Measurements from ENCODE around the gene TRPV5.

DNA sequence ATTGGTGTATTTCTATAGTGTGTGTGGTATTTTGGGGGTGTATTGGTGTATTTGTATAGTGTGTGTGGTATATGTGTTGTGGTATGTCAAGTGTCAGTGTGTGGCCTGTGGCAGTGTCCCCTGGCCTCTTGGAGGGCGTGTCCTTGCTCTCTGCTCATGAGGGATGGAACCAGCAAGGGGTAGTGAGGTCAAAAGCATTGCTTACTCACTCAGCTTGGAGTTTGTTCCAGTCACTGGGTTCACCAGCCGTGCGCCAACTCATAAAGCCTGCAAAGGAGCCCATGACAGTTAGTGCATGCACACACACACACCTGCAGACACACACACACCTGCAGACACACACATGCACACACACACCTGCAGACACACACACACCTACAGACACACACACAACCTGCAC is 43.7 kb downstream of the TRPV5 start:
- TF ChIP-seq REST (IDR thresholded peaks at IDR 0.05) (no peak), RAD21 (conservative IDR thresholded peaks at IDR 0.05 in 1 of 2, IDR thresholded peaks at IDR 0.05 in 1 of 2) (no peak), E2F6 (IDR thresholded peaks at IDR 0.05; ENCODE audit: borderline replicate concordance, low read depth) (no peak), CTCF (IDR thresholded peaks at IDR 0.05) (no peak), POLR2A (IDR thresholded peaks at IDR 0.05; ENCODE audit: low read length) (no peak), EP300 (IDR thresholded peaks at IDR 0.05) (no peak), BHLHE40 (IDR thresholded peaks at IDR 0.05; ENCODE audit: low read depth, low read length) (no peak)
- TF ChIP-seq, protein P1, sequence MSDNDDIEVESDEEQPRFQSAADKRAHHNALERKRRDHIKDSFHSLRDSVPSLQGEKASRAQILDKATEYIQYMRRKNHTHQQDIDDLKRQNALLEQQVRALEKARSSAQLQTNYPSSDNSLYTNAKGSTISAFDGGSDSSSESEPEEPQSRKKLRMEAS (IDR thresholded peaks at IDR 0.05), result no peak

Data from A549 (cell line).